Immature natural killer cell (primary cell): Measurements from ENCODE around the gene GARIN1A. TPM values are rescaled to one million over a fixed set of nuclear protein-coding genes. Genes with fewer than 3 reads are reported as not detected.

Experiments used
- DNase-seq, 3 donors: peaks; one replicate each; pipeline ENCODE4 v3.0.0; 2022; ENCODE audit warnings: mixed read lengths in 1 of 3
- H3K27ac Mint-ChIP-seq, 6 donors: one replicate each; pipeline ENCODE4 v1.8.0; 2020; ENCODE audit warnings: mixed read lengths in 6 of 6, mild to moderate bottlenecking in 5 of 6, inconsistent platforms in 4 of 6, moderate library complexity in 3 of 6
- H3K27me3 Mint-ChIP-seq, 3 donors: one replicate each; pipeline ENCODE4 v1.8.0; 2020 to 2021; ENCODE audit warnings: low read depth in 3 of 3, mild to moderate bottlenecking in 3 of 3, mixed read lengths in 3 of 3, moderate library complexity in 3 of 3, inconsistent platforms in 1 of 3
- H3K36me3 Mint-ChIP-seq, 3 donors: one replicate each; pipeline ENCODE4 v1.8.0; 2020; ENCODE audit warnings: mixed read lengths in 3 of 3, inconsistent platforms in 2 of 3, mild to moderate bottlenecking in 2 of 3
- H3K4me1 Mint-ChIP-seq, 2 donors: one replicate each; pipeline ENCODE4 v1.8.0; 2020; ENCODE audit warnings: inconsistent platforms in 2 of 2, mild to moderate bottlenecking in 2 of 2, mixed read lengths in 2 of 2, moderate library complexity in 1 of 2
- H3K4me3 Mint-ChIP-seq, 5 donors: one replicate each; pipeline ENCODE4 v1.8.0; 2020; ENCODE audit warnings: mild to moderate bottlenecking in 5 of 5, mixed read lengths in 5 of 5, inconsistent platforms in 3 of 5, moderate library complexity in 3 of 5
- H3K9me3 Mint-ChIP-seq, 6 donors: one replicate each; pipeline ENCODE4 v1.8.0; 2020; ENCODE audit warnings: mild to moderate bottlenecking in 6 of 6, mixed read lengths in 6 of 6, inconsistent platforms in 4 of 6, moderate library complexity in 3 of 6
- polyA plus RNA-seq, 3 donors: library from polyadenylated mRNA; unstranded; fragments of 300-500 nt; fragmentation: Illumina TruSeq; gene quantifications; one replicate each; pipeline ENCODE4 v1.2.3, GENCODE V29; 2021

Gene GARIN1A
- polyA plus RNA-seq, 3 donors from 2014 or later: not detected

DNA sequence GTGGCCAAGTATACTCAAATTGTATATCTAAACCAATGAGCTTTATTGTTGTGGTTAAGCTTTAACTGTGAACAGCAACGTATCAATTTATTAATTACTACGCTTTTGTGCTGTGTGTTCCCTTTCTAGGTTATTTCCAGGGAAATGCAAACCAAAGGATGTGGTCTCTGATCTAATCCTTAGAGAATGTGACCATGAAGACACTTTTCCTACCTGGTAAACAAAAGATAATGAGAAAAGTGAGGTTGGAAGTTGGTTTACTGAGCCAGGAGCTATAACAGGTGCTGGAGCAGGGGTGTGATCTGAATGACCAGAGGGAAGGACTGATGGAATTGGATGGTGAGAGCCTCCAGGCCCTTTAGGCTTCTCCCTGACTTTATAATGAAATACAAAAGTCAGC, 41.7 kb downstream of the GARIN1A start:
- peaks cover 3 to 14% (median 7%) of the 10 kb centered on the region in 3 donors for H3K27me3 Mint-ChIP-seq
- H3K4me1 Mint-ChIP-seq: no peaks in the 10 kb centered on the region
- no peak overlapping the region for H3K27ac Mint-ChIP-seq
- no peaks in the 10 kb centered on the region for H3K9me3 Mint-ChIP-seq
- no peak overlapping the region for H3K4me3 Mint-ChIP-seq
- peaks cover 0 to 4% (median 0%) of the 10 kb centered on the region in 3 donors for H3K36me3 Mint-ChIP-seq
- DNase-seq: no peak

GRCh38 chr7:128714701-128715495, 42.8 kb downstream of the GARIN1A start:
- Mint-ChIP-seq H3K36me3 (peaks cover 0 to 4% (median 0%) of the 10 kb centered on the region in 3 donors), H3K4me1 (no peaks in the 10 kb centered on the region), H3K4me3 (no peak overlapping the region), H3K27me3 (peaks cover 0 to 11% (median 0%) of the 10 kb centered on the region in 3 donors), H3K27ac (peak overlapping the region in 1 of 6 donors; percentile 31), H3K9me3 (no peaks in the 10 kb centered on the region)
- DNase-seq: no peak

GRCh38 chr7:128718967-128719642, 47.0 kb downstream of the GARIN1A start:
- no peak overlapping the region for H3K27ac Mint-ChIP-seq
- DNase-seq: no peak
- H3K4me3 Mint-ChIP-seq: no peak overlapping the region
- H3K4me1 Mint-ChIP-seq: no peaks in the 10 kb centered on the region
- H3K36me3 Mint-ChIP-seq: no peaks in the 10 kb centered on the region
- no peaks in the 10 kb centered on the region for H3K9me3 Mint-ChIP-seq
- H3K27me3 Mint-ChIP-seq: peaks cover 0 to 20% (median 0%) of the 10 kb centered on the region in 3 donors

DNA sequence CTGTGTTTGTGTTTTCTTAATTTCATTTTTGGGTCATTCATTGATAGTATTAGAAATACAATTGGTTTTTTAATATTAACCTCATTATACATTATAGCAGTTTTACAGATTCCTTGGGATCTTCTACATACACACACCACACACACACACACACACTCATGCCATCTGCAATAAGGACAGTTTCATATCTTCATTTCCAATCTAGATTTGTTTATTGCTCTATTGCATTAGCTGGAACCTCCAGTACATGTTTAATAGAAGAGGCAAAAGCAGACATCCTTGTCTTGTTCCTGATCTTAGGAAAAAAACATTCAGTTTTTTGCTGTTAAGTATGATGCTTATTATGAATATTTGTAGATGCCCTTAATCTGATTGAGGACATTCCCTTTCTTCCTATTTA, 49.3 kb downstream of the GARIN1A start:
- no peak for DNase-seq
- H3K4me1 Mint-ChIP-seq: no peaks in the 10 kb centered on the region
- H3K27ac Mint-ChIP-seq: no peak overlapping the region
- no peaks in the 10 kb centered on the region for H3K9me3 Mint-ChIP-seq
- H3K27me3 Mint-ChIP-seq: peaks cover 0 to 22% (median 0%) of the 10 kb centered on the region in 3 donors
- H3K4me3 Mint-ChIP-seq: no peak overlapping the region
- H3K36me3 Mint-ChIP-seq: no peaks in the 10 kb centered on the region

Other genes with a start within 250 kb of the GARIN1A start
- 1 to 10 TPM; 5.7 to 6.5 (median 6.0) TPM for gene HILPDA, start 216.4 kb upstream of the GARIN1A start, polyA plus RNA-seq
- 10 to 100 TPM in 2 of 3 donors, 1 to 10 TPM in 1; 2.8 to 24.9 (median 11.9) TPM for gene METTL2B, start 195.5 kb upstream of the GARIN1A start, polyA plus RNA-seq
- gene CALU, start 67.1 kb downstream of the GARIN1A start, polyA plus RNA-seq: 10 to 100 TPM; 26.6 to 49.3 (median 45.9) TPM
- not detected for gene OPN1SW, start 103.5 kb downstream of the GARIN1A start, polyA plus RNA-seq
- gene CCDC136, start 119.7 kb downstream of the GARIN1A start, polyA plus RNA-seq: 1 to 10 TPM in 1 of 3 donors, under 1 TPM in 1, not detected in 1; 0.24 to 2.6 TPM
- not detected for gene FLNC, start 158.1 kb downstream of the GARIN1A start, polyA plus RNA-seq
- gene ATP6V1F, start 190.6 kb downstream of the GARIN1A start, polyA plus RNA-seq: 100 to 1,000 TPM; 358 to 616 (median 487) TPM
- under 1 TPM in 1 of 3 donors, not detected in 2; 0.16 TPM for gene KCP, start 238.4 kb downstream of the GARIN1A start, polyA plus RNA-seq